GM12892 (cell line): ENCODE data around the gene RPUSD1.

Experiments used
- POLR2A ChIP-seq: IDR thresholded peaks from 2 replicates; pipeline ENCODE4 v1.6.1; 2011; ENCODE audit warnings: low read depth, low read length, control low read depth
- POLR2AphosphoS5 ChIP-seq: IDR thresholded peaks from 2 replicates; pipeline ENCODE4 v1.6.1; 2011; ENCODE audit warnings: low read depth, low read length, control low read depth

DNA sequence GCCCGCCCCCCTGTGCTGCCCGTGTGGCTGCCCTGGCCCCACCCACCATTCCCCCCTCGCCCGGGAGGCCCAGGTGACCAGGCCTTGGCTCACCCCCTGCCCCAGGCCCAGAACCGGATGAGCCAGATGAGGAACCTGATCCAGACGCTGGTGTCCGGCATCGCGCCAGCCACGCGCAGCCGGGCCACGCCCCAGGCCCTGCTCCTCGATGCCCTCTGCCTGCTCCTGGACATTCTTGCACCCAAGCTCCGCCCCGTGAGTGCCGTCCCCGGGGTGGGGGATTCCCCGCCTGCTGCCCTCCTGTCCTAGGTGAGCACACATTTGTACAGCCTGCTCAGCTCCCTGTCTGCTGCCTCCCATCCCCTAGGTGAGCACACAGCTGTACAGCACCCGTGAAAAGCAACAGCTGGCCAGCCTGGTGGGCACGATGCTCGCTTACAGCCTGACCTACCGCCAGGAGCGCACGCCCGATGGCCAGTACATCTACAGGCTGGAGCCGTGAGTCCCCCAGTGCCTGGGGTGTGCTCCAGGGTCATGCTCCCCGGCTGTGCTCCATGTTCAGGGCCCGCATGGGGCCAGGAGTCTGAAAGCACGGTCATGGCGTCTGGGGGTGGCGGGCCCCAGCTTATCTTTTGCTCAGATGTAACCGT is 7.5 kb upstream of the RPUSD1 start:
- TF ChIP-seq POLR2A (no peak), POLR2AphosphoS5 (no peak)
